Dermis microvascular lymphatic vessel endothelial cell (primary cell): ENCODE measurements around the gene EFCAB6. TPM values are rescaled to one million over a fixed set of nuclear protein-coding genes. Genes with fewer than 3 reads are reported as not detected.

Source experiments
- DNase-seq, 2 donors: peaks; one replicate each; pipeline versions ENCODE4 v3.0.0 to v3.0.0-alpha.2; 2010; ENCODE audit warnings: low read depth in 2 of 2
- total RNA-seq: library from RNA; depleted of rRNA; stranded (reverse); fragments of >200 nt; gene quantifications from 2 replicates; pipeline ENCODE4 v1.2.1, GENCODE V29; 2014

Gene EFCAB6
- total RNA-seq, 1 donor from 2014 or later = 0.13 TPM

DNA sequence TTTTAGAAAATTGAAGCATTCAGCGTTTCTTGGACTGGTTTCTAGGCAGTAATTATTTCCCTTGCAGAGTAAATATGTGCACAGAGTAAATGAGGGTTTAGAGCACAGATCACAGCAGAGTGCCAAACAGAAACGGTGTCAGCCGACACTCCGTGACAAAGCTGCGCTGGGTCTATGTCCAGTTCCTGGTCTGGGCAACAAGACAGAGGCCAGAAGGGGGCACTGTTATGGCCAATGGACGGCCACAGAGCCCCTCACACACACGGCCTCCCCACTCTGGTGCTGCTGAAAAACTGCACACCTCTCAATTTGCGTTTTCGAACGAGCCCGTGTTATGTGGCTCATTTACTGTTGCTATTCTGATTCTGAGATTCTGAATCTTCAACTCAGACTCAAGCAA is 219.6 kb downstream of the EFCAB6 start:
- peak in 1 of 2 donors; percentile 4 for DNase-seq

GRCh38 chr22:43591380-43591779 is 220.7 kb downstream of the EFCAB6 start:
- DNase-seq = no peak

DNA sequence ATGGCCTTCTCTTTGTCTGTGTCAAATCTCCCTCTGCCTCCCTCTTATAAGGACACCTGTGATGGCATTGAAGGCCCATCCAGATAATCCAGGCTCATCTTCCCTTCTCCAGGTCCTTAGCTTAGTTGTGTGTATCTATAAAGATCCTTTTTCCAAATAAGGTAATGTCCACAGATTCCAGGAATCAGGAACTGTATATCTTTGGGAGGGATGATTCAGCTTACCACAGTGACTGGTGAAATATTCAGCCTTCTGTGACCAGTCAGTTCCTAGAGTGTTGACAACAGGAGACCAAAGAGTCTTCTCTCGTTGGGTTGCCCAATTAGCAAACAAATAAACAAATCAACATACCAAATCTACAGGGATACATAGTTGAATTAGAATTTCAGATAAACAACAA is 224.5 kb downstream of the EFCAB6 start:
- DNase-seq = no peak

- DNase-seq = no peak
Measured at GRCh38 chr22:43583501-43583900, 228.6 kb downstream of the EFCAB6 start.

DNA sequence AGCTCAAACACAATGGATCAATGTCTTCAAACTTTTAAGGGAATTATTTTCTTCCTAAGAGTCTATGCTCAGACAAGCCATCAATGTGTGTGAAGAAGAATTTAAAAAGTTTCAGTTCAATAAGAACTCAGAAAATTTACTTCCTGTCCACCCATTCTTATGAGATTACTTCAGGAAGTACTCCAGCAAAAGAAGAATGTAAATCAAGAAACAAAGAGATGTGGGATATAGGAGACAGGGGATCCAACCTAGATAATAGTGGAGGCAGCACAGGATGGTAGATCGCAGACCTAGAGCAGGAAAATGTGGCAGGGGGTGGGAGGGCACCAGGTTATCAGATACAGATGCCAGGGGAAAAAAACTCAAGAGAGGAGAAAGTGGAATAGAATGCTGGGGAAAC is 229.7 kb downstream of the EFCAB6 start:
- no peak for DNase-seq

GRCh38 chr22:43580271-43580750 is 231.8 kb downstream of the EFCAB6 start:
- no peak for DNase-seq

- DNase-seq = no peak
Measured at GRCh38 chr22:43574738-43575137, 237.4 kb downstream of the EFCAB6 start.

GRCh38 chr22:43572710-43573109 is 239.4 kb downstream of the EFCAB6 start:
- DNase-seq = no peak

GRCh38 chr22:43571181-43571580 is 240.9 kb downstream of the EFCAB6 start:
- no peak for DNase-seq

- DNase-seq = no peak
Measured at GRCh38 chr22:43570531-43571165, 241.5 kb downstream of the EFCAB6 start.

DNA sequence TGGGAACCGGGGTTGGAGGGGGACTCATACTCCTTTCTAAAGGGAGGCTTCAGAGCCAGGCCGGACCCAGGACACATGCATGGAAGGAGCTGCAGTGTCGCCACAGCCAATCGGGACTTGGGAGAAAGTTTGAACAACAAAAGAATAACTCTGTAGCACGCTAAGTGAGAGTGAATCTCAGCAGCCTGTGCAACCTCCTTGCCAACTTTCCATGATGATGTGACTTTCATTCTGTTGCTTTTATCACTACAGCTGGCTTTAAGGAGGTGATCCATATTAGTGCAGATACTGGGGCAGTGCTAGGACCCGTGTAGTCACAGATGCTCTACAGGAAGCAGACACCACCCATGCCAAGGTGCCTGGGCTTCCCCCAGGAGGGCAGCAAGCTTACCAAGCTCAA is 243.0 kb downstream of the EFCAB6 start:
- no peak for DNase-seq

GRCh38 chr22:43567691-43568324 is 244.3 kb downstream of the EFCAB6 start:
- DNase-seq = no peak

- no peak for DNase-seq
Measured at GRCh38 chr22:43566561-43567332, 245.4 kb downstream of the EFCAB6 start.

DNA sequence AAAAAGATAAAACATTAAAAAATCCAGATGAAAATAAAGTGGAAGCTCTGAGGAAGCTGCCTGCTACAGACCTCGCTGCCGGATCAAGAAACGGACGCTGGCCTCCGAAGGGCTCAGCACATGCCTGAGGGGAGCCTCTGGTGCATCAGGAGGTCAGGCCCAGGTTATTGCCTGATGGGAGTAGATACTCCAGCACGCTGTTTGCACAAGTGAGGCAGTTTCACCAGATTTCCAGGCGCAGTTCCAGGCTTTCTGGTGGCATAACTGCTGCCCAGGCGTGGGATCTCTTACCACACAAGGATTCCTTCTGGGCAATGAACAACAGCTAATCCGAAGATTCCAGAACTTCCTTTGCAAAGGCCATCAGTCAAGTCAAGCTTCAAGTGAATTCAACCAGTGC is 246.1 kb downstream of the EFCAB6 start:
- no peak for DNase-seq

DNA sequence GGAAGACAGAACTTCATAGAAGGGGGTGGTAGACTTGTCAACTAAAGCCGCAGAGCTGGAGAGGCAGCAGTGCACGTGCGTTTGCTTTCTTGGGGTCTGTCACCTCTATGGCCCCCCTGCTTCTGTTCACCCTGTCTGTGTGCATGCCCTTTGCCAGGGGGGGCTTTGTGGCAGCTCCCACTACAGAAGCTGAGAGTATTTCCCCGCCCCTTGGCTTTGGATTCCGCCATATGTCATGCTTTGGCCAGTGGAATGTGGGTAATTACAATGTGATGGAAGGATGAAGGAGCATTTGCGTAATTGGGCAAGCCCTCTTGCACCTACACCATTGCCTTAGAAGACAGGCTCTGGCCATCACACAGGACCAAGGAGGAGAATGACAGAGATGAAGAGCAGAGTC is 247.2 kb downstream of the EFCAB6 start:
- DNase-seq = no peak

DNA sequence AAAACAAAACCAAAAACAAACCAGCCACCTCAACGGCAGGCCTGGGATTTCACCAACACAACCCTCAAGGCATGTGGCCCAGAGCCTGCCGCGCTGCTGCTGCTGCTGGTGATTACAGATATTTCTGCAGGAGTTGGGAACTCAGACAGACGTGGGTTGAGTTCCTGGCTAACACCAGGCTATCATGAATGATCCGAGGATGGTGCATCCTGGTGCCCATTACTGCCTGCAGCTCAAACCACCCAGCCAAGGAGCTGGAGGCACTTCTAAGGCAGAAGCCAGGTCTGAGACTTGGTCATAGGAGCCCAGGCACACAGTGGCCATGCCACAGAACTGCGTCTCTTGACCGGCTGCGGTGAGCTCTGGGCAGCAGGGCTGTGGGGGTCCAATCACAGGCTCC is 248.5 kb downstream of the EFCAB6 start:
- no peak for DNase-seq

GRCh38 chr22:43562843-43563242 is 249.3 kb downstream of the EFCAB6 start:
- DNase-seq = no peak

DNA sequence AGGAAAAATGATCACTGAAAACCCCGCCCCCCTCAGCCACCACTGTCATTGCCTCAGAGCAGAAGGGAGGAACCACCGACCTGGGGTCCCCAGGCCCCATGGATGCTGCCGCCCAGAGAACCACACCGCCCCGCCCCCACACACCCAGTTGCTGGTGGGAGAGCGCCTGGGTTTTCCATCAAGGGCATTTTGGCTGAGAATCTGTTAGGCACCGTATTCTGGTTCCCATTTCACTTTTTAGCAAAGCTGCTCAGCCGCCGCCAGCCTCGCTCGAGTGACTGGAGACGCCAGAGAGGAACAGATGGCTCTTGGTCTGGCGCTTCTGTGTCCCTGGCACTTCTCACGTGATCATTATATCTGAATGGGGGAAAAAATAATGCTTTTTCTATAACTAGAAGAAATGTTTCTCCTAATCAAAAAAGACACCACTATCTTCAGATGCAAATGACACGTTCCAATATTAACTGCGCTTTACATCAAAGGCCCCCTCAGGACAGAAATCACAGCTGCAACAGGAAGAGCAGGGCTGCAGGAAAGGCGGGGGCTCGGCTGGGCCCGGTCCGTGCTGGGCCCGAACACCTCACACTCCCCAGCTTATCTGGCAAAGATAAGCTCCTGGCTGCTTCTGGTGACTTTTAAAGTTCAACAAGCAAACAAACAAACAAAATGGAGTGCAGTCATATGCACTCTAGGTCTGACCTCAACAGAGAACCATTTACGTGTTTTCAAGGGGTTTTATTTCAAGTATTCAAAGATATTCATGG is 250.5 kb downstream of the EFCAB6 start:
- DNase-seq = no peak

DNA sequence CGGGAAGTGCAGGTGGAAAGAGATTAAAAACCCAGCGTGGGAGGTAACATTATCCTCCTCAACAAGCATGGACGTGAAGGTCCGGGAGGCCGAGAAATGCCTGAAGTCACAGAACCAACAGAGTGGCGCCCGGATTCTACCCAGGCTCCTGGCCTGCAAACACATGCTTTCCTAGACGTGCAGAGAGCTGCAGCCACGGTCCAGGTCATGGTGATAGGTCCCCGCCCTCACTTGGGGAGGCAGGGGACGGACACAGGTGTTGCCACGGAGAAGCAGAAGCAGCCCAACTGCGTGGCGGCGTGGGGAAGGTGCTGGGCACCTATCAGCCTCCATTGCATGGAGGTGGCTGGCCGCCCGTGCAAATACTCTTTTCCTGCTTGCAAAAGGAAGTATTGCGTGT is 251.5 kb downstream of the EFCAB6 start:
- DNase-seq = no peak

DNA sequence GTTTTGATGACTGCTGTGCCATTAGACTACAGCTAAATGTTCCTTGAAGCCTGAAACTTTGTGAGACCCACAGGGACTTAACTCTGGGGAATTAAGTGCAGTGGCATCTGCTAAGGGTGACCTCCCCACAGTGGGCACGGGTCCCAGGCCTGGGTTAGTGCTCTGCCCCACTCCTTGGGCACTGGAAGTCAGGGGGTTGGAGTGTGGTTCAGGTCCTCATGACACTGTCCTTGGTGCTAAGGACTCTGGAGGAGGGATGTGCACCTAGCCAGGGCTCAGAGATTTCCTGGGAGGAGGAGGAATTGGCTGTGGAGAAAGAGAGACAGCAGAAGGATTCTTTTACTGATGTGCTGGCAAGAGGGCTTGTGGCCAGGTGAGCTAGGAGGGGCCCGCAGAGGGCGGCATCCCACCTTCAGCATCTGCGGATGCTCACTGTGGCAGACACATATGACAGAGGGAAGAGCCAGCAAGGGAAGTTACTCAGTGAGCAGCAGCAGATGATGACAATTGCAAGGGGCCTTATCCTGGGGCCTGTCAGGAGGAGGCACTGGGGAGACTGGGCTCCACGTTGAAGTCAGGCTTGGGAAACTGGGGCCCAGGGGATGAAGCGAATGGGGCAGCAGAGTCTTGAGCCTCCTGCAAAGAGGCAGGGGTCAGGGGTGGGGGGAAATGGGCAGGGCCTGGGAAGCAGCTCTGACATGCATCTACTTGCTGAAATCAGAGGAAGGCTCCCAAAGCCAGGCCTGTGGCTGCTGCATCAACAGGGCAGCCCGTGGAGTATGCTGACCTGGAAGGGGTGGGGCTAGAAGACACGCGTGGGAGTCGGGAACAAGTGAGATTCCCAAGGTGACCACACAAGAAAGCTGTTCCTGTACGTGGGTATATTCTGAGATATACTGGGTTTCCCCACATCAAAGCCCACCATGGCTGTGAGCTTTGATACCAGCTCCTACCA is 256.3 kb downstream of the EFCAB6 start:
- no peak for DNase-seq
